ENCODE data around the gene ITPR2. TPM values are rescaled to one million over a fixed set of nuclear protein-coding genes. Genes with fewer than 3 reads are reported as not detected.
"Not testable (repeated sequence)": the region's sequence is repeated elsewhere in the genome, so short reads cannot be mapped to it uniquely, and the experiment has no call there.

The ITPR2 gene
- total RNA-seq, 1 donor from 2014 or later, result 28.1 TPM

GRCh38 chr12:26608706-26609105, 224.3 kb downstream of the ITPR2 start:
- no peak for FAIRE-seq

DNA sequence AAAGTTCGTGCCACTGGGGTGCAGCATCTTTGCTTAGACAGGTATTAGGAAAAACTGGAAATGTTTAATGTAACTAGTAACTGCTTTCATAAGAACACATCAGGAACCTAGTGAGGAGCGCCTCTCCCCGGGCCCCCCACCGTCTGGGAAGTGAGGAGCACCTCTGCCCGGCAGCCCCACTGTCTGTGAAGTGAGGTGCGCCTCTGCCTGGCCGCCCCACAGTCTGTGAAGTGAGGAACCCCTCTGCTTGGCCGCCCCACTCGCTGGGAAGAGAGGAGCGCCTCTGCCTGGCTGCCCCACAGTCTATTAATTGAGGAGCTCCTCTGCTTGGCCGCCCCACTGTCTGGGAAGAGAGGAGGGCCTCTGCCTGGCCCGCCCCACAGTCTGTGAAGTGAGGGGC, 224.7 kb downstream of the ITPR2 start:
- DNase-seq (ENCODE audit: low spot score in 2 of 2), result no peak
- FAIRE-seq, result no peak

More at GRCh38 chr12:26608706-26609105, 224.3 kb downstream of the ITPR2 start:
- DNase-seq (ENCODE audit: low spot score in 2 of 2), result no peak

DNA sequence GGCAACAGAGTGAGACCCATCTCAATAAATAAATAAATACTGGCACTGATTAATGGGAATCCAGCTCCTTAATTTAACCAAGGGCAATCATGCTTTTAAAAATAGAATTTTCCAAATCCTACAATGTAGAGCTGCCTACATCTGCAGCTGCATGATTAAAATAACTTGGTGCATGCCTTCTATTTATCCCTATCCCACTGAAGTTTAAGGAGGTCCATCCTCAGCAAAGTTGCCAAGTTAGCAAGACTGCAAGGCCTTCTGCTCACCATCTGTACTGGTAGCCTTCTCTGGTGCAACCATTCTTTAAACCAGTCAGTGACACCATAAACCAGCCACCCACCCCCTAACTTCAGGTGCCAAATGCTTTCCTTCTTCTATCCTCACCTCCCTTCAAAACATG, 226.1 kb downstream of the ITPR2 start:
- DNase-seq (ENCODE audit: low spot score in 2 of 2) (no peak), FAIRE-seq (no peak)

DNA sequence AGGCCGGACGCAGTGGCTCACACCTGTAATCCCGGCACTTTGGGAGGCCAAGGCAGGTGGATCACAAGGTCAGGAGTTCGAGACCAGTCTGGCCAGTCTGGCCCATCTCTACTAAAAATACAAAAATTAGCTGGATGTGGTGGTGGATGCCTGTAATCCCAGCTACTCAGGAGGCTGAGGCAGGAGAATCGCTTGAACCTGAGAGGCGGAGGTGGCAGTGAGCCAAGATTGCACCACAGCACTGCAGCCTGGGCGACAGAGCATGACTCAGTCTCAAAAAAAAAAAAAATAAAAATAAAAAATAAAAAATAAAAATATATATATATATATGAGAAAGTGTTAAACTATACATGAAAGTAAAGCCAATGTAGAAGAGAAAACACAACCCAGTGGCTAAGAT, 228.2 kb downstream of the ITPR2 start:
- not testable (repeated sequence) for FAIRE-seq; DNase-seq (ENCODE audit: low spot score in 2 of 2)

DNA sequence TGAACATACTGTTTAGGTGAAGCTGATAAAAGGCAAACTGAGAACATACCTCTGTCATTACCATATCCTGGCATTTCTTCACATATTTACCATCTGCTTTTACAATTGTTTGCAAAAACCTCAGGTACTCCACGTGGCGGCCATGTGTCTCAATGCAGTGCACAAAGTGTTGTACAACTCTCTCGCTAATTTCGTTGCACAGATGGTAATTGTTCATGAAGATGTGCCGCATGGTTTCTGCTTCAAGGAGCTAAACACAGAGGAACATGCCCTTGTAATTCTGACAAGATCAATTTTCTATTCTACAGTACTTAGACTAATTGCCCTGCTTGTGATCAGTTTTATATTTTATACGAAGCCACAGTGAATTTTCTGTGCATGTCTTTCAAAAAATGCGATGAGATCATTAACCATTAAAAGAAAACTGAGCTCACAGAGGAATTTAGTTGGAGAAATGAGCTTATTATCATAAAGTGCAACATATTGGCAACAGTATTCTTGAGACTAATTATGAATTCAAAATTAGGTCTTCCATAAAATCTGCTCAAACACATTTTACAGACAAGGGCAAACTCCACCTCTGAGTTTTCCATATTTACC, 233.8 kb downstream of the ITPR2 start:
- no peak for DNase-seq (ENCODE audit: low spot score in 2 of 2)
- FAIRE-seq, result no peak

DNA sequence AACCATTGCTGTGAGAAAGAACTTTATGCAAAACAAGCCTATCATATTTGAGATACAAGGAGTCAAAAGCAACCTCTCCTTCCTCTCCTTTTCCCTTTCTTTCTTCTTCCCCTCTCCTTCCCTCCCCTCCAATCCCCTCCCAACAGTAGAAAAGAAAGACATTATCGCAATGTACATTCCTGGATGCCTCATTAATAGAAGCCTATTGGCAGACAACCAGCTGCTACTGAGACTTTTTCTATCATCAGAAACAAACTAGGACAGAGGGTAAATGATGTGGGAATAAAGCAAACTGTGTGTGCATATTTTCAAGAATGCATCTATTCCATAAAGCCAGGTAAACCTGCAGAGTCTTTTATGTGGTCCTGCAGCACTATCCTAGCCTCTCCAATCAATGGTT, 237.2 kb downstream of the ITPR2 start:
- FAIRE-seq (no peak), DNase-seq (ENCODE audit: low spot score in 2 of 2) (no peak)

GRCh38 chr12:26580619-26581018, 252.4 kb downstream of the ITPR2 start:
- FAIRE-seq (no peak), DNase-seq (ENCODE audit: low spot score in 2 of 2) (no peak)

DNA sequence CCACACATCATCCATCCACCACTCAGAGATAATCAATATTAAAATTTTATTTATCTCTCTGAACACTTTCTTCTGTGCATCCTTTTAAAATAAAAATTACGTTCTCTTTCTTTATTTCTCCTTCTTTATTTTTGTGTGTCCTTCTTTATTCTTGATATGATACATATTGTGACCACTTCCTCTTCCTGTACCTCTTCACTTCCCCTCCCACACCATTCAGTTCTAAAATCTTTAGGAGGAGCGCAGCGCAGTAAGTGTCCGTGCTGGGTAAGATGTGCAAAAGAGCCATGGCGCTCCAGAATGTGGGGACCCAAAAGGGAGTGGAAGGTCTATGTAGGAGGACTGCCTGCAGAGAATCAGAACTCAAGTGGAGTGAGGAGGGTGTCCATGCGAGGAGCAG, 256.7 kb downstream of the ITPR2 start:
- FAIRE-seq (no peak), DNase-seq (ENCODE audit: low spot score in 2 of 2) (no peak)

DNA sequence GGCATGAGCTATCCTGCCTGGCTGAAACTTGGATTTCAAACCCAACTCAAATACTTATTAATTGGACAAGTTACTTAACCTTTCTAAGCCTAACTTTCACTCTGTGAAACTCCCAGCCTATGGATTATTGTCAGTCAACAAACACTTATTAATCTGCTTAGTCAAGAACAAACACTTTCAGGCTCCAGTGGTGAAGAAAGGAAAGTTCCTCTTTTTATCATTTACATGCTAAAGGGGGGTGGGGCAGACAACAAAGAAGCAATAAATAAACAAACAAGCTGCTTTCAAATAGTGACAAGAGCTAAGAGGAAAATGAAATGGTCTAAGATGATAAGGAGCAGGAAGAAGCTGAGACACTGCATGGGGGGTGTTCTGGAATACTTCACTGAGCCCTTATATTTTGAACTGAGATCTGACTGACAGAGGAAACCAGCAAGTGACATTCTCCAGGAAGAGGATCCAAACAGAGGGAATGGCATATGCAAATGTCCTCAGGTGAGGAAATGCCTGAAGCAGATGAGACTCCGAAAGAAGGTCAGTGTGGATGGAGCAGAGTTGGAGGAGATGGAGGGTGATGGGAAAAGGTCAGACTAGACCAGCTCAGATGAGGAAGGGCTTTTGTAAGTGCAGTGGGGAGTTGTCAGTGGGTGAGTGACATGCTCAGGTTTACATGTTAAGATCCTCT, 259.6 kb downstream of the ITPR2 start:
- FAIRE-seq (no peak), DNase-seq (ENCODE audit: low spot score in 2 of 2) (no peak)

- DNase-seq (ENCODE audit: low spot score in 2 of 2), result no peak
- FAIRE-seq, result no peak
Observed at GRCh38 chr12:26572137-26572536, 260.9 kb downstream of the ITPR2 start.

- FAIRE-seq (no peak), DNase-seq (ENCODE audit: low spot score in 2 of 2) (no peak)
Observed at GRCh38 chr12:26571560-26571959, 261.4 kb downstream of the ITPR2 start.

- no peak for DNase-seq (ENCODE audit: low spot score in 2 of 2)
- no peak for FAIRE-seq
Observed at GRCh38 chr12:26567126-26567525, 265.9 kb downstream of the ITPR2 start.

DNA sequence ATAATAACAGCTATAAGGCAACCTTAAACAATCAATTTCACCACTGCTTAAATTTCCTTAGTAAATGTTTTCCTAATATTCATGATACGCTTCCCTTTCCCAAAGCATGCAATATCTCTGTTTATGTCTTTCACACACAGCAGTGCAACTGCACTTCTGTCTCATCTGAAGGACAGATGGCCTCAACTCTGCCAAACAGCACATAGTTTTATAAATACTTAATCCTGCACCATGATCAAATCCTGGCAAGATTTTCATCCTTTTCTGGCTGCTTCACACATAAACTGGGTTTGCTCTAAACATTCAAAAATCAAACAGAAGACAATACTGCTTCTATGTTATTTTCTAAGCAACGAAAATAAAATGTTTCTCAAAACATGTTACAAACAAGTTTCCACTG, 266.3 kb downstream of the ITPR2 start:
- DNase-seq (ENCODE audit: low spot score in 2 of 2) (no peak), FAIRE-seq (no peak)

DNA sequence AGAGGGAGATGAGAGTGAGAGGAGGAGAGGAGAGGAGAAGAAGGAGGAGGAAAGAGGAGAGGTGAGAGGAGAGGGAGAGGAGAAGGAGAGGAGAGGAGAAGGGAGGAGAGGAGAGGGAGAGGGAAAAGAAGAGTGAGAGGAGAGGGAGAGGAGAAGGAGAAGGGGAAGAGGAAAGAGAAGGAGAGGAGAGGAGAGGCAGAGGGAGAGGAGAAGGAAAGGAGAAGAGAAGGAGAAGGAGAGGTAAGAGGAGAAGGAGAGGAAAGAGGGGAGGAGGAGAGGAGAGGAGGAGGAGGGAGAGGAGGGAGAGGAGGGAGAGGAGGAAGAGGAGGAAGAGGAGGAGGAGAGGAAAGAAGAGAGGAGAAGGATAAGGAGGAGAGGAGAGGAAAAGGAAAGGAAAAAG, 266.8 kb downstream of the ITPR2 start:
- FAIRE-seq (no peak), DNase-seq (ENCODE audit: low spot score in 2 of 2) (no peak)

DNA sequence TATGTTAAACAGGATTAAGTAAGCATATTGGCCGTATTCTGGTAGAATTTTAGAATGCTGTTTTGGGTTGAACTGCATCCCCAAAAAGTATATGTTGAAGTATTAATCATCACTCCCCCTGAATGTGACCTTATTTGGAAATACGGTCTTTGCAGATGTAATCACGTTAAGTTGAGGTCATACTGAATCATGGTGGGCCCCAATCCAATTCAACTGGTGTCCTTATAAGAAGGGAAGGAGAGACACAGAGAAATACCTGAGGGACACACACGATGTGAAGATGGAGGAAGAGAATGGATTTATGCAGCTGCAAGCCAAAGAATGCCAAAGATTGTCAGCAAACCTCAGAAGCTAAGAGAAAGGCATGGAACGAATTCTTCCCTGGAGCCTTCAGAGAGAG, 268.6 kb downstream of the ITPR2 start:
- DNase-seq (ENCODE audit: low spot score in 2 of 2) (no peak), FAIRE-seq (no peak)

DNA sequence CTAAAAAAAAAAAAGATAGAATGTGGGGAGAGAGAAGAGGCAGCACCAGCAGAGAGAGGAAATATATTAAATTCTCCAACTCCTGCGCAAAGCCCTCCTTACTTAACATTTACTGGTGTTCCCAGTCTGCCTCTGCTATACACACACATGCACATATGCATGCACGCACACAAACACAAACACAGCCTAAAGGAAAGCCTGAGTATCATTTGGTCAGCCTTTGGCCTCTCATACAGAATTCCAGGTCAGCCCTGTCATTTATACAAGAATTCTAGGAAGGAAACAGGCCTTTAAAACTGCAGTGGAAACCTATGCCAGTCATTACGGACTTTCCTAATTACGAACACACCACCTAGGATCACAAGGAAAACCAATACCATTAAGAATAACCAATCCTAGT, 269.4 kb downstream of the ITPR2 start:
- DNase-seq (ENCODE audit: low spot score in 2 of 2) (no peak), FAIRE-seq (no peak)

GRCh38 chr12:26557326-26557725, 275.7 kb downstream of the ITPR2 start:
- no peak for DNase-seq (ENCODE audit: low spot score in 2 of 2)
- FAIRE-seq, result no peak

- DNase-seq (ENCODE audit: low spot score in 2 of 2) (no peak), FAIRE-seq (no peak)
Observed at GRCh38 chr12:26556916-26557315, 276.1 kb downstream of the ITPR2 start.

DNA sequence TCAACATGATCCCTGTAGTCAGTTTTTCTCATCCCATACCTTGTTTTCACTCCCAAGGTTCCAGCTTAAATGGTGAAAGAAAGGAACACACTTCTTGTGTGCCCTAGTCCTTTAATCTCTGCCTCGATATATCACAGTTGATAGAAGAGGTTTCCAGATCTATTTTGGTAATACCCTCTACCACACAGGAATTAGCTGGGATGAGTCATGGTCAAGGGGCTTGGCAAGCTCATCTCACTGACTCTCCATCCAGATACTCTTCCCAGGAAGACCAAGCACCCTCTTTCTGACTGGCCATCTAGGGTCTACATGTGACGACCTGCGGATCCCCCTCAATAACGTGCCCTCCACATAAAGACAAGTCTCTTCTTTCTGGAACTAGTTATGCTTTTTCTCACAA, 277.9 kb downstream of the ITPR2 start:
- FAIRE-seq (no peak), DNase-seq (ENCODE audit: low spot score in 2 of 2) (no peak)

DNA sequence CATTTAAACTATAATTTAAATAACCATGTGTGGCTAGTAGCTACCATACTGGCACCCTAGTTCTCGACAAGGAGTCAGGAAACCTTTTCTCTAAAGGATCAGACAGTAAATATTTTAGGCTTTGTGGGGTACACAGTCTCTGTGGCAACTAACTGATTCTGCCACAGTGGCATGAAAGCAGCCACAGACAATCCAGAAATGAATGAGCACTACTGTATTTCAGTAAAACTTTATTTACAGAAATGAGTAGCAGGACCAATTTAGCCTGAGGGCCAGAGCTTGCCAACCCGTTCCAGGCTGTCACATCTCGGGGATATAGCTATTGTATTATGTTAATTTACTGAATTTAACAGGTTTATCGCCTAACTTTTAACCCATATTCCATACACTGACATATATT, 278.7 kb downstream of the ITPR2 start:
- DNase-seq (ENCODE audit: low spot score in 2 of 2) (no peak), FAIRE-seq (no peak)

DNA sequence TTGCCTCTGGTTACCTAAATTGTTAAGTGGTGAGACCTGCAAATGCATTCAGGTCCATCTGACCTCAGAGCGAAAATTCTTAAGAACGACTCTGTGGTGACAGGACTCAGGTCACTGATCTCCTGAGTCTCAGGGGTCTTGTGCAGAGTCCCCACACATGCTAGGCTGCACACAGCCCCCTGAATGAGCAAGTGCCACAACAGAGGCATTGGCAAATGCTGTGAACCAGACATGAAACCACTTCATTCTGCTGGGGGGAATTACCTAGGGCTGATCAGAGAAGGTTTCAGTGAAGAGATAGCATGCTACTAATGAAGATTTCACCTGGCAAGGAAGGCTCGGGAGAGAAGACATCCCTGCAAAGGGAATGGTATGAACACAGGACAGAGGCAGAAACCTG, 281.6 kb downstream of the ITPR2 start:
- DNase-seq (ENCODE audit: low spot score in 2 of 2) (no peak), FAIRE-seq (no peak)

- DNase-seq (ENCODE audit: low spot score in 2 of 2) (no peak), FAIRE-seq (no peak)
Observed at GRCh38 chr12:26548227-26548626, 284.8 kb downstream of the ITPR2 start.

Measured in frontal cortex (tissue), 4 donors.